ENCODE data around the gene ZBTB32.

The ZBTB32 gene

DNA sequence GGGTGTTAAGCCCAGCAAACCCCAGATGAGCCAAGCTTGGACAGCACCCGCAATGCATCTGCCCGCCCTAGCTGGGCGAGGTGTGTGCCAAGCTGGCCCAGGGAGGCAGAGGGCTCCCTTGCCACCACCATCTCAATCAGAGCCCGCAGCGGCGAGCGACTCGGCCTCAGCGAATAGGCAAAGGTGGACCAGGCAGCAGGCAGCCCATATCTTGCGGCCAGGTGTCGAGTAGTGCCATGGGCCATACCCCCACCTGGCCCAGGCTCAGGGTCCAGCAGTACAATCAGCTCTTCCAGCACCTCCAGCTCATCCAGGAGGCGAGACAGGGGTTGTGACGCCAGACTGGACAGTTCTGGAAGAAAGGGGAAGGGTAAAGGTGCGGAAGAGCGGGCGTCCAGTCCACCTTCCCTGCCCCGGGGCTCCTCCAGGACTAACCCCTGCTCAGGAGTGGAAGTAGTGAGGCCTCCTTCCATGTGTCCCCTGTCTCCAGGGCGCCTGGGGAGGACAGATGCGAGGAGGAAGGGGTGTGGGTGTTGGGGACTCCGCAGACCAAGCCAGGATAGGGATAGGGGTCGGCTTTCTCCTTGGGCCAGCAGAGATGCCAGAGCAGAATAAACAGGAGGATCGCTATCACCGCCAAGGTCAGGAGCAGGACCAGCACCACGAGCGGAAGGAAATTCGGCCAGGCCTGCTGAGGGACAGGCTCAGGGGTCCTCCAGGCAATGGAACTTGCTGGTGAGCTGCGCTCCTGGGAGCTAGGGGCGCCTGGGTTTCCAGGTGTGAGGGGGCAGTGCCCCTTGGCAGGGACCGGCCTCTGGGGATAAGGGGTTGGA, 35.1 kb downstream of the ZBTB32 start:
- DNase-seq: no peak

DNA sequence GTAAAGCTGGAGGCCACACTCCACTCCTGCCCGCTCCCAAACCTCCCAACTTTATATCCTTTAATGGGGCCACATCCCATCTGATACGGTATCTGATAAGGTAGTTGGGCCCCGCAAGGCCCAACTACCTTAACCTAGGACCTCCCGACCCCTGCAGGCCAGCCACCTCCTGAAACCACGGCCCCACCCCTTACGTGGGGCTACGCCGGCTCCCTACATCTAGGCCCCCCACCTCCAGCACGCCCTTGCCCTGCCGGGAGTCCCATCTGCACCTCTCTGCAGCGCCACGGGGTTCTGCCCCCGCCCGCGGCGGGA, 35.7 kb downstream of the ZBTB32 start:
- peak; percentile 42 for DNase-seq

DNA sequence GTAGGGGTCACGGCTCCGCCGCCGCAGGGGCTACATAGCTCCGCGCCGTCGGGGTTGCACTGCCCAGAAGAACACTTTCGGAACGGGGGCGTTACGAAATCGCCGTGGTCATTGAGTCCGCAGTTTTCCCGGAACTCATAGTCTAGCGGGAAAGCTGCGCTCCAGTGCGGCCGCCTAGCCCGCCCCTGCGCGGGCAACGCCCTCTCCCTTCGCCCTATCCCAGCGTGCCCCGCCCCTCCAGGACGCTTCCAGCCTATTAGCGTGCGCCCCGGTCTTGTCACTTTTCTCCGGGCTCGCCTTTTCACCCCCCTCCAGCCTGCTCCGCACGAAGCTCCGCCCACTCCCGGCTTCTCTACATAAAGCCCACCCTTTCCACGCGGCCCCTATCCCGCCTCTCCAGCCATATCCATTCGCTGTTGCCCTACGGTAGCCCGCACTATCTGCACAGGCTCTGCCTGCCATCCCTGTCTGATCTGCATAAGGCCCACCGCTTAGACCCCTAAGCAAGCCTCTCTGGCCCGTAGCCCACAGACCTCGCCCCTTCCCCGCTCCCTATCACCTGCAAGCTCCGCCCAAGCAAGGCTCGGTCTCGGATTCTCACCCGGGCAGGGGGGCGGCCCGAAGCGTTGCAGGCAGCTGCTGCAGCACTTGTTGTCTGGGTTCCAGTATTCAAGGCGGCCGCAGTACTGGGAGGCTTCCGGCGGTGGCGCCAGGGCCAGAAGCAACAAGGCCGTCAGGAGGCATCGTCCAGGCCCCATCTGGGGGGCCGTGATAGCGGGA, 36.3 kb downstream of the ZBTB32 start:
- DNase-seq: peak; percentile 100

DNA sequence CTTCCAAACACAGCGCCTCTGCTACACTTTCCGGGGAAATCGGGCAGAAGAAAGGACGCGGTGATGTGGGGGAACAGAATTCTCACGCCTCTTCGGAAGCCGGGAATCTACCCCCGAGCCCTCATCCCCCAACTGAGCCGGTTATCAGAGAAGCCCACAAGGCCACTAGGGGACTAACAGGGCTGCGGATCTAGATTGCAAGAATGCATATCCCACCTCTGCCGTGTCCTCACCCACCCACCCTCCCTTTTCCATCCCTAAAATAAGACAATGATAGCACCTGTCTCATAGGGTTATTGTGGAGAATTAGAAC, 36.8 kb downstream of the ZBTB32 start:
- no peak for DNase-seq

DNA sequence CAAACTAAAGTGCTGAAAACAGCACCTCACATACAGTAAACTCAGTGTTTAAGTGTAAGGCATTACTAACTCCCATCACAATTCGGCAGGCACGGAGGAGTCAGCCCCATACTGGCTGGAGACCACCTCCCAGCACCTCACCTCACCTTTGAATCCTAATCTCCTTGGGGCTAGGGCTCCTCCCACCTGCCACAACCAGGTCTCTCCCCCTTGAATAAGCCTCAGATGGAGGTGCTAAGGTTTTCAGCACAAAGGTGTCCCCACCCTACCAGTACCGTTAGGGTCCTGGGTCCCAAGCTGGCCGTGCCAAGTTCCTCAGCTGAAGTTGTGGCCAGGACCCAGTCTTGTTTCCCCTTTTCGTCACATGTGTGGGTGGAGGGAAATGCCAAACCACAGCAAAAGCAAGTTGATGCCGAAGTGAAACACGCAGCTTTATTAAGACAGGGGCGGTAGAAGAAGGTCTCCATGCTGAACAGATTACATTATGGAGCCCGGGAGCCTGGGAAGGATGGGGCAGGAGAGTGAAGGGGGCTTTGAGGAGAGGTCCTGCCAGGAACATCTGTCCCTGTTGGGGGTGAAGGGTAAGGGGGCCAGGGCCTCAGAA, 37.9 kb downstream of the ZBTB32 start, which contains the start of gene IGFLR1:
Gene IGFLR1 (minus strand): TSS at position 332 of the 604 bp plus-strand sequence. CDS start 1,272 bp downstream, outside the sequence.
- no peak for DNase-seq

DNA sequence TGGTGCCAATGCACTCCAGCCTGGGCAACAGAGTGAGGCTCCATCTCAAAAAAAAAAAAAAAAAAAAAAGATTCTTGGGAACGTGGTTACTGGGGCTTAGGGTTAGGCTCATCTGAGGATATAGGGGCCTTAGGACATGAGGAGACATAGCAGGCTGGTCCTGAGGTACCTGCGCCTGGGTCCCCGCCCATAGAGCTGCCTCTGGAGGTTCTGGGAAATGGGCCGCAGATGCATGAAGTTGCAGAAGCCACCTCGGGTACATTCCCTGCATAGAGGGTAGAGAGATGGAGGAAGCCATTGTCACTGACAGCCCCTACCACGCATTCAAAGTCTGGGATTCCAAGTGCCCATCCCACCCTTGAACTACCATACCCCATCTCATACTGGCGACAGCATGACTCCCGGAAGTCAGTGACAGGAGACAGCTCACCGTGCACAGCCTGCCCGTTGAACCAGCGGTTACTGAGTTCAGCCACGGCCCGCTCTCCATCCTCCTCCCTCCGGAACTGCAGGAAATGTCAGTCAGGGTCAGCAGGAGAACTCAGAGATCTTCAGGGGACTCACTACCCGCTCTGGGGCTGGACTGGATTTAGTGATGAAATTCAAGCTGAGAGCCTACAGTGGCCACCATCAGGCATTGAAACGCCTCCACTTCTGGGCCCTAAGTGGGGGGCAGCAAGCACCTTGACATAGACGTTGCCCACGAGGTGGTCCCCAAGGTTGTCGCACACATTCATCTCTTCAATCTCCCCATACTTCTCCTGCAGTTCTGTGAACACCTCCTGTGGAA, 39.5 kb downstream of the ZBTB32 start:
- no peak for DNase-seq

DNA sequence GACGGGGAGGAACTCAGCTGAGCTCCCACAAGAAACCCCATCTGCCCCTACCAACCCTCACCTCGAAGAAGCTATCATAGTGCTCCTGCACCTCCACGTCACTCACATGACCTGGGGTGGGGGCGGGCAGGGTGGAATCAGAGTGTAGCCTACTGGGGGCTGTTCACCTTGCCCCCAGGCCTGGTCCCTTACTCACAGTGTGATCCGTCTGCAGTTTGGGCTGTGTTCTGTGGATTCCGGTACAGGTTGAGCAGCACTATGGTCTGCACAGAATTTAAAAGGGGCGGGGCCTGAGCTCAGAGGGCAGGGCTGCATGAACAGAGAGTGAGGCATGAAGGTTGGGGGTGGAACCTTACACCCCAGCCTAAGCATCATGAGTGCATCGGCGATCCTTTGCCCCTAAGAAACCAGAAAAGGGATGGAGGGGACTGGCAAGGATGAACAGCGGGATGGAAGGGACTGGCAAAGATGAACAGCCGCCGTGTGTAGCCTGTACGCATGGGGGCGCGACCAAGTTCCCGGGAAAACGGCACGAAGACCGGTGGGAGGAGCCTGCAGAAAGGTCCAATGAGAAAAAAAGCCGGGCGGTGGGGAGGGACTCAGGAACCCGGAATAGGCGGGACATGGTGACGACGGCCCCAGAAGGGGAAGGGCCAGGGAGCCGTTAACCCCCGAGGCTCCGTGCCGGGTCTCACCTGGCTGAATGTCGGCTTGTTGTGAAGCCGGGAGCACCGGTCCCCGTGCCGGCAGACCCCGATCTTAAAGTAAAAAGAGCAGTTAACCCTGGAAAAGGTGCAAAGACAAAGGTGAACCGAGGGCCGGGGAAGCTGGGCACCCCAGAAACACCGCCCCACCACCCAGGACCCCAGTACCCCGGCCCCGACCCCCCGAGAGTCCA, 40.3 kb downstream of the ZBTB32 start:
- DNase-seq: peak; percentile 97

DNA sequence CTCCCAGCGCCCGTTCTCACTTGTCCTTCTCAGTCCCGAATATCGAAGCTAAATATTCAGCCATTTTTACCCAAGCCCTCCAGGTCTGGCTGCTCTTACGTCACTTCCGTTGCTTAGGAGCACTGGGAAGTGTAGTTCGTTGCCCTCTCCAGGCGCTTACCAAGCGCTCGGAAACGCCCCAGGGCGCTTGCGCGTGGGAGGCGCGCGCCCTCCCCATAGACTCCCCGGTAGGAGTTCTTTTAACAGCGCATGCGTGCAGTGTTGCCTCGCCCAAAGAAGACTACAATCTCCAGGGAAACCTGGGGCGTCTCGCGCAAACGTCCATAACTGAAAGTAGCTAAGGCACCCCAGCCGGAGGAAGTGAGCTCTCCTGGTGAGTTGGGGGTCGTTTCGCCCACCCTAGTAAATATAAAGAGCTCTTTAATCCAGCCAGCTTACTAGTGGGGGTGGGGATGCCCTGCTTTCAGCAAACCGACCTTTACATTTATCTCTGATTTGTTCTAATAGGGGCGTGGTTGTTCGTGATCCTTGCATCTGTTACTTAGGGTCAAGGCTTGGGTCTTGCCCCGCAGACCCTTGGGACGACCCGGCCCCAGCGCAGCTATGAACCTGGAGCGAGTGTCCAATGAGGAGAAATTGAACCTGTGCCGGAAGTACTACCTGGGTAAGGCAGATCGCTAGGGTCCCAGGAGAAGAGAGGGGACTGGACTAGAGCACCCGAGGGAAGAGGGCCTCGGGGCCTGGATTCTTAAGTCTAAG, 41.1 kb downstream of the ZBTB32 start, which contains the start of the genes PSENEN and U2AF1L4:
Gene PSENEN (plus strand): TSS at position 324 of the 759 bp plus-strand sequence. CDS start 280 bp downstream, at position 604.
Gene U2AF1L4 (minus strand): TSS at position 91 of the 759 bp plus-strand sequence. CDS start 27 bp downstream, at position 64.
- DNase-seq: peak; percentile 99

DNA sequence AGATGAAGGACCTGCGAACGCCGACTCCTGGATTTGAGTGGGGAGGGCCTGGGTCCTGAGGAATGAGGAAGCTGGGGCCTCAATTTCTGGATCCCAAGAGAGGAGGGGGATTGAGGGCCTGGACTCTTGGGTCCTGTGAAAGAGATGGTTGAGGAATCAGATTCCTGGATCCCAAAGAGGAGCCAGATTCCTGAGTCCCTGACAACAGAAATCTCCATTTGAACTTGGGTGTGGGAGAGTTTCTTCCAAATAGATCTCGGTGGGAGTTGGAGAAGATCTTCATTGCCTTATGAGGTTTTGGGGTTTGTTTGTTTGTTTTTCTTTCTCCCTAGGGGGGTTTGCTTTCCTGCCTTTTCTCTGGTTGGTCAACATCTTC, 41.7 kb downstream of the ZBTB32 start:
- no peak for DNase-seq

DNA sequence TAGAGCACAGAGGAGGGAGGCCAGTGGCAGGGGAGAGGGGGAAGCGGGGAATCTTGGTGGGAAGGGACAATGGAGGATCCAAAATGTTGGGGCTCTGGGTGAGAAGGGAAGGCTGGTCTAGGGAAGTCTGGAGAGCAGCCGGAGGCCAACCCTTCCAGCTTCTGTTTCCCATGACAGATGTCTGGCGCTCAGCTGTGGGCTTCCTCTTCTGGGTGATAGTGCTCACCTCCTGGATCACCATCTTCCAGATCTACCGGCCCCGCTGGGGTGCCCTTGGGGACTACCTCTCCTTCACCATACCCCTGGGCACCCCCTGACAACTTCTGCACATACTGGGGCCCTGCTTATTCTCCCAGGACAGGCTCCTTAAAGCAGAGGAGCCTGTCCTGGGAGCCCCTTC, 42.2 kb downstream of the ZBTB32 start:
- no peak for DNase-seq

DNA sequence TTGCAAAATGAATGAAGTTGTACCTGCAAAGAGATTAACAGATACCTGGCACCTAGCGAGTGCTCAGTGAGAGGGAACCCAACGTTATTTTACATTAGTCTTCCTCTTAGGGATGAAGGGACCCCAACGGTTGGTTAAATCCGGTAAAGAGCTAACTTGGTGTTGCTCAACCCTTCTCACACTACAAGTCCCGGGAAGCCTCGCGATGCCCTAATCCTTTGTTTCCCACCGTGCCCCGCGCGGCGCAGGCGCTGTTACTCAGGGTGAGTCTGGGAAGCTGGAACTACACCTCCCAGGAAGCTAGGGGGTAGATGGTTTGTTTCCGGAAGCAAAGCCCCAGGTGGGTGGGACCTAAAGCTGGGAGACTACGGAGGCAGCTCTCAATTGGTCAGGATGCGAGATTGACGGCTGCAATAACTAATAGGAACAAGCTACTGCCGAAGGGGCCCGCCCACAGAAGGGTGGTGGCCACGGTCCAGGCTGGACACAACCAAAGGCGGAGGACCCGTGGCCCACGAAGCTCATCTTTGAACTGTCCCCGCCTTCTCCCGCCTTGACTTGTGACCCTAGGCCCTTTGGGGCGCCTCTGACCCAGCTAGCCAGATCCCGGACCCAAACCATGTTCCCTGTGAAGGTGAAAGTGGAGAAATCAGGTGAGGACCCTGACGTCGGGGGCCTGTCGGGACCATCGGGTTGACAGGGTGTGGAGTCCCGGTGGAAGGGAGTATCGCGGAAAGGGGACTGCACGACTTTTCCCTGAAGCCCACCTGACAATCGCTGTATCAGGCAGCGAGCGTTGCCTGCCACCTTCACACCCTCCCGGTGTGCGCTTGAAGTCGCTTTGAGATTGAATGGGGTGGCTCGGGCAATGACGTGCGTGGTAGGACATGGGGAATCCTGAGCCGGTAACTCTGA, 44.0 kb downstream of the ZBTB32 start, which contains the start of gene LIN37:
Gene LIN37 (plus strand): TSS at position 471 of the 915 bp plus-strand sequence. CDS start 149 bp downstream, at position 620.
- DNase-seq: peak; percentile 99

DNA sequence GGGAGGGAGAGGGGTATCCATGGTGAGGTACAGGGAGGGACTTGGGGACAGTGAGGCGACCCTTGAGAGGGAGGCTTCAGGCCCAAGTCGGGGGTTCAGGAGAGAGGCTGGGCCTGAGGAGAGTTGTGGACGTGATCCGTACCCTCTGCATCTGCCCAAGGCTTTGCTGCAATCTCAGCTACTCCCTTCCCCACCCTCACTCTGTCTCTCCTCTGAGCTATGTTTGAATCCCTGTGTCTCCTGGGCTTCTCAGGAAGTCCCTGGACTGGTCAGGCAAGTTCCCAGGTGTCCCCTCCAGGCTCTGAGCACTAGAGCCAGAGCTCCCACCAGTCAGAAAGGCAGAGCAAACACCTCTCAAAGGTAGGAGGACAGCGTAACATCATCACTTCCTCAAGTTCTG, 45.8 kb downstream of the ZBTB32 start:
- no peak for DNase-seq

DNA sequence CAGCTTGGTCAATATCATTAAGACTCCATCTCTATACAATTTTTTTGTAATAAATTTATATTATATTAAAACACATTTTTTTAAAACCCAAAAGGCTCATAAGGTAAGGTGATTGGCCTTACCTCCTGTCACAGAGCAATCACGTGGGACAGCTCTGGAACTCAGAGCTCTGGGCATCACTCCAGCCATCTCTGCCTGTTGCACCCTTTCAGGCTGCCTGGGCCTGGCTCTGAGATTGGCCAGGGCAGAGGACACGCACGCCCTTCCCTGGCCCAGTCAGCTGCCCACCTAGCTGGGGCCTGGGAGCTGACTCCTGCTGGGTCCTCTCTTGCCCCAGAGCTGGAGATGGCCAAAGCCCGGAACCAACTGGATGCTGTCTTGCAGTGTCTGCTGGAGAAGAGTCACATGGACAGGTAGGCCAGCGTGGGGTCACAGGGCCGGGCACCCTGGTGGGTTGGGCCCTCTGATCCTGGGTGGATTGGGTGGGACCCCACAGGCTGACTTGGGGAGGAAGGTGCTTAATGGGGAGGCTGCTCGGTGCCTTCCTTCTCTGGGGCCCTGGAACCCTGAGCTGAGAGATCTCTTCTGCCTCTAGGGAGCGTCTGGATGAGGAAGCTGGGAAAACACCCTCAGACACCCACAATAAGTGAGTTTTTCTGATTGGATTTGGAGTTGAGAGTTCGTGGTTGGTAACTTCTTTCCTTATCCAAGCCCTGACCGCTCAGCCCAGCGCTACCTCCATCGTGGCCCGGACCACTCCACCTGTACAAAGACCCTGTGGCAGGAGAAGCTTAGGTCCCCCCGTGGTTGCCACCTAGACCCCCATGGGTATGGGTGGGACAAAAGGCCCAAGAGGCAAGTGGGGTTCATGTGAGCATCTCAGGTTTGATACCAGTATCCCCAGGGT, 47.7 kb downstream of the ZBTB32 start:
- DNase-seq: no peak

DNA sequence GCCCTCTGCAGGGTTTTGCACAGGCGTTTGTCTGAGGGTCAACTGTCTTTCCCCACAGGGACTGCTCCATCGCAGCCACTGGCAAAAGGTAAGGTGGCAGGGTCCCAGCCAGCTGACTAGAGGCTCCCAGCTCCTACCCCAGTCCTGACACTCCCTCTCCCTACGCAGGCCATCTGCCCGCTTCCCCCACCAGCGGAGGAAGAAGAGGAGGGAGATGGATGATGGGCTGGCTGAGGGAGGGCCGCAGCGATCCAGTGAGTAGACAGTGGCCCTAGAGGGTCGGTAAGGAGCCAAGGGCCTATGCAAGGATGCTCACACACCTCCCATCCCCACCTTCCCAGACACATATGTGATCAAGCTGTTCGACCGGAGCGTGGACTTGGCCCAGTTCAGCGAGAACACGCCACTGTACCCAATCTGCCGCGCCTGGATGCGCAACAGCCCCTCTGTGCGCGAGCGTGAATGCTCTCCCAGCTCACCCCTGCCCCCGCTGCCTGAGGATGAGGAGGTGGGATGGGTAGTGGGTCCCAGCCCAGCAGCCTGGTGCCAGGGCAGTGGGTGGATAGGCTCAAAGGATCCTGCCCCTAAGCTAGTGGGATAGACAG, 48.5 kb downstream of the ZBTB32 start:
- DNase-seq: no peak

DNA sequence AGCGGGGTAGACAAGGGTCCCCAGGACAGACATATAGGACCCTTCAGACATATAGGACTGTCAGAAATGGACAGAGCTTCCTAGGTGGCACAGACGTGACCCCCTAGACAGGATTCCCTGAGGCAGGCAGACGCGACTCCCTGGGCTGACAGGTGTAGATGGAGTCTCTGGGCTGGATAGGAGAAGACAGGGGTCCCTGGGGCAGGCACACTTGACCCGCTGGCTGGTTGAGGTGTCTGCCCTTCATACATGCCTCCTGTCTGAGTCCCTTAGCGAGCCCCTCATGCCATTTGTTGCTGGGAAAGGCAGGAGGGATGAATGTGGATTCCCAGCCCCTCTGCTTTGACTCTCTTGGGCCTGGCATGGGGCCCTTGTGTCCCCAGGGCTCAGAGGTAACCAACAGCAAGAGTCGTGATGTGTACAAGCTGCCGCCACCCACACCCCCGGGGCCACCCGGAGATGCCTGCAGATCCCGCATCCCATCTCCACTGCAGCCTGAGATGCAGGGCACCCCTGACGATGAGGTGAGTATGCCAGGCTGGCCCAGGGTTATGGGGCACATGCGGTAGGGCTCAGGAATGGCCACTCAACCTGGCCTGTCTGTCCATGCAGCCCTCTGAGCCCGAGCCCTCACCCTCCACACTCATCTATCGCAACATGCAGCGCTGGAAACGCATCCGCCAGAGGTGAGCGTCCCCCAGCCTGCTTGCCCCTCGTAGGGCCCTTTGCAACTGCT, 49.4 kb downstream of the ZBTB32 start:
- no peak for DNase-seq

DNA sequence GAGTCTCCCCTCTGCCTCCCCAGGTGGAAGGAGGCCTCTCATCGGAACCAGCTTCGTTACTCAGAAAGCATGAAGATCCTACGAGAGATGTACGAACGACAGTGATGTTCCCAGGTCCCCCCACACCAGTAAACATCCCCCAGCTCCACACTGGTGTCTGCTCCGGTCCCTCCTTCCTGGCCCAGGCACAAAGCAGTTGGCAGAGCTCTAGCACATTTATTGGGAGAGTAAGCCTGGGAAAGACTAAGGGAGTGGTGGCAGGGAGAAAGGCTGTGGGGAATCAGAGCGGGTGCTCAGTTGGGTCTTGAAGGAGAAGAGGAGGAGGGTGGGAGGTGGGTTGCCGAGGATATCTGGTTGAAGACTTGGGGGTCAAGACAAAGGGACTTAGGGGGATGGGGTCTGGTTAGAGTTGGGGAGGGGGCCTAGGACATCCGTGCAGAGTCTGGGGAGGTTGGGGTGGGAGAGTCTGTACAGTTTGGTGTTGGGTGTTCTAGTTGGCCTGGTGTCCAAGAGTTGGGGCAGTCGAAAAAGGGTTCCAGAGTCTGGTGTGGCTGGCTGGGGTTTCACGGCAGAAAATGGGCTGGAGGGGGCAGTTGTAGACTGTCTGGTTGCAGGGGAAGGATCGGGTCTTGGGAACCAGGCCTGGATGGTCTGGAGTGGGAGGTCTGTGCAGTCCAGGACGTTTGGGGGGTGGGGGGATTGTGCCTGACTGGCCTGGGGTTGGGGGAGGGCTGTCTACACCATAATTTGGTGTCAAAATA, 50.2 kb downstream of the ZBTB32 start:
- DNase-seq: no peak

DNA sequence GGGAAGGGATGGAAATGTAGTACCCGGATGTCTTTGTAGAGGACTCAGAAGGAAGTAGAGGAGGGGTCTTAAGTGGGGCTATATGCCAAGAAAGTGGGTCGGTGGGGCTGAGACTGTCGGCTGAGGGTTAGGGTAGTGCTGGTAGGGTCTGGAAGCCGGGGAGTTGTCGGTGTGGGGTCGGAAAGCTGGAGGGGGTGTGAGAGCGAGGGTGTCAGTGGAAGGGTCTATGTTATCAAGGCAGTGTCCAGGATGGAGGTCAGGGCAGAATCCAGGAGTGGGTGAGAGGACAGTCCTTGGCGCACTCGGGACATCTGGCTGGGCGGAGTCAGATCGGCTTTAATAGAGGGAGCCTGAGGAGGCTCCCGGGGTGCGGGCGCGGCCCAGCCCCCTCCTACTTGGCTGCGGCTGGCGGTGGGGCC, 50.8 kb downstream of the ZBTB32 start:
- no peak for DNase-seq

Measured in NCI-H1105 (cell line).